Regular cardiac myocyte (primary cell): ENCODE results near the gene SLCO4A1. TPM values are rescaled to one million over a fixed set of nuclear protein-coding genes. Genes with fewer than 3 reads are reported as not detected.

Experiments used
- total RNA-seq: library from RNA; depleted of rRNA; stranded (reverse); fragments of >200 nt; gene quantifications from 2 replicates; pipeline ENCODE4 v1.2.3, GENCODE V29; 2014

Gene SLCO4A1, protein sequence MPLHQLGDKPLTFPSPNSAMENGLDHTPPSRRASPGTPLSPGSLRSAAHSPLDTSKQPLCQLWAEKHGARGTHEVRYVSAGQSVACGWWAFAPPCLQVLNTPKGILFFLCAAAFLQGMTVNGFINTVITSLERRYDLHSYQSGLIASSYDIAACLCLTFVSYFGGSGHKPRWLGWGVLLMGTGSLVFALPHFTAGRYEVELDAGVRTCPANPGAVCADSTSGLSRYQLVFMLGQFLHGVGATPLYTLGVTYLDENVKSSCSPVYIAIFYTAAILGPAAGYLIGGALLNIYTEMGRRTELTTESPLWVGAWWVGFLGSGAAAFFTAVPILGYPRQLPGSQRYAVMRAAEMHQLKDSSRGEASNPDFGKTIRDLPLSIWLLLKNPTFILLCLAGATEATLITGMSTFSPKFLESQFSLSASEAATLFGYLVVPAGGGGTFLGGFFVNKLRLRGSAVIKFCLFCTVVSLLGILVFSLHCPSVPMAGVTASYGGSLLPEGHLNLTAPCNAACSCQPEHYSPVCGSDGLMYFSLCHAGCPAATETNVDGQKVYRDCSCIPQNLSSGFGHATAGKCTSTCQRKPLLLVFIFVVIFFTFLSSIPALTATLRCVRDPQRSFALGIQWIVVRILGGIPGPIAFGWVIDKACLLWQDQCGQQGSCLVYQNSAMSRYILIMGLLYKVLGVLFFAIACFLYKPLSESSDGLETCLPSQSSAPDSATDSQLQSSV
- total RNA-seq: 0.19 and 0.56 TPM in 2 replicates

DNA sequence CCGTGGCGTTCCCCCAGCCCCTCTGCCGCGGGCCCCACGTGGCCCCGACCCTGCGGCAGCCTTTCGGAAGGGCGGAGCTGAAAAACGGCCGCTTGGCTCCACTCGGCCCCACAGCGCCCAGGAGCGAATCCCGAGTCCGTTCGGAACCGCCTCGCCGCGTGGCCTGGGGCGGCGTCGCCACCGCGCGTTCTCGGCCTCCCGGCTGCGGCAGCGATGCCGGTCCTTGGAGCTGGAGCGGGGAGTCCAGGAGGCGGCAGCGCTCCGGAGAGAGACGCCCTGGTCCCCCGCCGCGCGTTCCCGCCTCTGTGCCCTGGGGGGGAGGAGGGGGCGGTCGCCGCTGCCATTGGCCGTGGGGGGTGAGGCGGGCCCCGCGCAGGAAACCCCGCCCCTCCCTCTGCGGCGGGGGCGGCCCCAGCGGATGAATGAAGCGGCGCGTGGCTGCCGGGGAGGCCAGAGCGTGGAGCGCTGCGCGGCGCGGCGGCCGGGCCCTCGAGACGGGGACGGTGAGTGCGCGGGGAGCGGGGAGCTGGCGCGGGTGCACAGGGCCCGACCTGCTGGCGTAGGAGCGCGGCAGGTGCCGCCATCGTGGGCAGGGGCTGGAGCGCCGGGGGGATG is at the start of gene SLCO4A1:
Gene SLCO4A1 (plus strand): TSS at position 453 of the 615 bp plus-strand sequence. CDS start 13,952 bp downstream, outside the sequence.

DNA sequence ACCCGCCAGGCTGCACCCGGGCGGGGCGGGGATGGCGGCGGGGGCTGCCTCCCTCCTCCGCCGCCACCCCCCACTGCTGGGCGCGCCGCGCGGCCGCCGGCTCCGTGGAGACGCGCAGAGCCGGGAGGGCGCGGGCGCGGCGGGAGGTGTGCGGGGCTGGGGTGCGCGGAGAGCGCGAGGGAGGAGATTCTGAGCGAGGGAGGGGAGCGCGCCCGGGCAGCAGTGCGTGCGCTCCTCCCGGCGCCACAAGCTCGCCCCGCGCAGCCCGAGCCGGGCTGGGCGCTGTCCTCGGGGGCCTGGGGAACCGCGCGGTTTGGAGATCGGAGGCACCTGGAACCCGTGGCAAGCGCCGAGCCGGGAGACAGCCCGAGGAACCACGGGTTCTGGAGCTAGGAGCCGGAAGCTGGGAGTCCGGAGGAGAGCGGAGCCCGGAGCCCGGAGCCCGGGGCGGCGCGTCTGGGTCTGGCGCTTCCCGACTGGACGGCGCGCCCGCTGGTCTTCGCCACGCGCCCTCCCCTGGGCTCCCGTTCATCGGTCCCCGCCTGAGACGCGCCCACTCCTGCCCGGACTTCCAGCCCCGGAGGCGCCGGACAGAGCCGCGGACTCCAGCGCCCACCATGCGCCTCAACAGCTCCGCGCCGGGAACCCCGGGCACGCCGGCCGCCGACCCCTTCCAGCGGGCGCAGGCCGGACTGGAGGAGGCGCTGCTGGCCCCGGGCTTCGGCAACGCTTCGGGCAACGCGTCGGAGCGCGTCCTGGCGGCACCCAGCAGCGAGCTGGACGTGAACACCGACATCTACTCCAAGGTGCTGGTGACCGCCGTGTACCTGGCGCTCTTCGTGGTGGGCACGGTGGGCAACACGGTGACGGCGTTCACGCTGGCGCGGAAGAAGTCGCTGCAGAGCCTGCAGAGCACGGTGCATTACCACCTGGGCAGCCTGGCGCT is 66.6 kb downstream of the SLCO4A1 start, which contains the start of gene NTSR1:
Gene NTSR1 (plus strand): TSS at position 246 of the 946 bp plus-strand sequence. CDS start 372 bp downstream, at position 618.

Other genes with a start within 250 kb of the SLCO4A1 start
- 0.28 and 0.96 TPM in 2 replicates for gene CABLES2, start 235.2 kb upstream of the SLCO4A1 start, total RNA-seq
- gene RBBP8NL, start 215.0 kb upstream of the SLCO4A1 start, total RNA-seq: not detected in 2 replicates
- not detected in 2 replicates for gene GATA5, start 166.5 kb upstream of the SLCO4A1 start, total RNA-seq
- gene NTSR1, start 66.3 kb downstream of the SLCO4A1 start, total RNA-seq: under 0.01 TPM in 2 replicates
- 17.8 and 24.3 TPM in 2 replicates for gene MRGBP, start 154.0 kb downstream of the SLCO4A1 start, total RNA-seq
- 31.3 and 40.3 TPM in 2 replicates for gene OGFR, start 162.3 kb downstream of the SLCO4A1 start, total RNA-seq
- gene COL9A3, start 174.5 kb downstream of the SLCO4A1 start, total RNA-seq: under 0.01 and 0.19 TPM in 2 replicates
- gene TCFL5, start 219.3 kb downstream of the SLCO4A1 start, total RNA-seq: 17.3 and 18.6 TPM in 2 replicates